GM18861 (cell line): ENCODE data around the gene ADCY4.

Experiments
- ATAC-seq: cut with Tn5 transposase; IDR thresholded peaks from one replicate; pipeline ENCODE4 v1.9.1; 2021; ENCODE audit not compliant: unreplicated experiment

Gene ADCY4

DNA sequence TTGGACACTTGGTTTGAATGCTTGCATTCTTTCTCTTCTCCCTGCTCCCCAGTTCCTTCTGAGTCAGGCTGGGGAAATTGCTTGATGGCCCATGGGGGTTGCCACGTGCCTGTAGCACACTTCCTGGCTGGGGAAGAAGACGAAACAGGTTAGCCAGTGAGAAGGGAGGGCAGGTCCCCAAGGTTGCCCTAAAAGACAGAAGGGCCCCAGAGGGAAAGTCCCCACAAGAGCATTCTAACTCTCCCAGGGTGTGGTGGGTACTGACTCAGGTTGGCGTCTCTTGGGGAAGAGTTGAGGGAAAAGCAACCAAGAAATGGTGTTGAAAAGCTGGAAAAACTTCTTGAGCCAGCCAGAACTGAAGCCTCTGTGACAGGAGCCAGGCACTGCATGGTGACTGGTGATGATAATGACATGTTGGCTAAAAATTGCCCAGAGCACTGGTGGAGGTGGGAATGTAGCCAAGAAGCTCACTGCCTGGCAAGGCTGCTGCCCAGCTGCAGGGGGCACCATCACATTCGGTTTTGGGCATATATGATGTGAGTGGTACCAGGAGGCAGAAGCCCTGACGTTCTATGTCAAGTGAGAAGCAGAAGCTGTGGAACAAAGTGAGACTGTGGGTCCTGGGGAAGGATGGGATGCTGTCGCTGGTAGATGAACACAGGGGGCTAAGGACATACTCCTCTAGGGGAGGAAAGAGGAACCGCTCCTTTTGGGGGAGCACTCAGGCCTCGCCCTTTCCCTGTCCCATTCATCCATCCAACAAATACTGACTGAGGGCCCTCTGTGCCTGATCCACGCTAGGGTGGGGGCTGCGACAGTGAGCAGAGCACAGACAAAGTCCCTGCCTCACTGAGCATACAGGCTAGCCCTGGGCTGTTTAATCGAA, 55.3 kb downstream of the ADCY4 start:
- peak; percentile 74 for ATAC-seq

DNA sequence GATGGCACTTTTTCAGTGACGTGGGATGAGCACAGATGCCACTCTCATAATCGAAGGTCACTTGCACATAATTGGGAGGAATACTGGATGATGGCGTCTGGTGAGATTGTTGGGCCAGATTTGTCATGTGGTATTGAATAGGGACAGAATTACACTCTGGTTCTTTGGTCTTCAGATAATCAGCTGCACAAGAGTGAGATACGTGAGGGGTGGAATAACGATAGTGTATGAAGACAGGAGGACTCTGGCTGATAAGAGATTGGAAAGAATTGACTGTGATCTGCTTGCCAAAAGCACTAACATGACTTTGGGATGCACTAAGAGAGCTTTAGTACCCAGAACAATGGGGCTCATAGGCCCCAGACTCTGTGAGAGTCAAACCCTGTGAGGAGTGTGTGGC, 56.4 kb downstream of the ADCY4 start:
- ATAC-seq, result no peak

- ATAC-seq, result no peak
Measured at GRCh38 chr14:24277606-24278321, 57.1 kb downstream of the ADCY4 start.

DNA sequence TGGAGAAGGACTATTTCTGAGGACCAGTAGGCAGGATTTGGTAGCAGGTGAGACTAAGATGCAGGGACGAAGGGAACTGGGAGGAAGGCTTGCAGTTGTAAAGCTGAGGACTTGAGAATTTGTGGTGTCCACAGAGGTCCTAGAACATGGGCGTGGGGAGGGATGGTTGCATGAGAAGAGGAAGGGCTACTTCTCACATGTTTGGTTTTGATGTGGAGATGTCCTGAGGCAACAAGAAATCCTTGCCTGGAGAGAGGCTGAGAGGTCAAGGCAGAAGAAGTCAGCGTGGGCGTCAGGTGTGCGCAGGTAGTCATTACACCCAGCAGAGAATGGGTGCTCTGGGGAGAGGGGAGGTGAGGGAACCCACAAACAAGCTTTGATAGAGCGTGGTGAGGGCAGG, 57.8 kb downstream of the ADCY4 start:
- ATAC-seq, result no peak

DNA sequence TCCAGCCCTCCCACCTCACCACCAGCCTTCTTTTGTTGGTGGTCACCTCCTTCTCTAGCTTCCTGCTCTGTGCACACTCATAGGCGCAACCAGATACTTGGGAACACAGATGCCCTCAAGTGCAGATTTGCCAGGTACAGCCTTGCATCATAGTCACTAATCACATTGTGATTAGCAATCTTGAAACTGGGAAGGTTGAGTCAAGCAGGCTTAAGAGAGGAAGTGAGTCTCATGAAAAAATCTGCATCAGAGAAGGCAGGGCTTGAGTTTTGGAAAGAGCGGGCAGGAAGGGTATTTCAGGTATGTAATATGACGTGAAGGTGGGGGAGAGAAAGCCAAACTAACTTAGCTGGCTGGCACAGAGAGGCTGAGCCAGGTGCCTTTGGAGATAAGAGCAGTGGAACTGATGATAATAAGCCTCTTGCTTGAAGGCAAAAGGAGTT, 60.7 kb downstream of the ADCY4 start:
- ATAC-seq, result peak; percentile 43

- no peak for ATAC-seq
Measured at GRCh38 chr14:24273422-24273998, 61.4 kb downstream of the ADCY4 start.

DNA sequence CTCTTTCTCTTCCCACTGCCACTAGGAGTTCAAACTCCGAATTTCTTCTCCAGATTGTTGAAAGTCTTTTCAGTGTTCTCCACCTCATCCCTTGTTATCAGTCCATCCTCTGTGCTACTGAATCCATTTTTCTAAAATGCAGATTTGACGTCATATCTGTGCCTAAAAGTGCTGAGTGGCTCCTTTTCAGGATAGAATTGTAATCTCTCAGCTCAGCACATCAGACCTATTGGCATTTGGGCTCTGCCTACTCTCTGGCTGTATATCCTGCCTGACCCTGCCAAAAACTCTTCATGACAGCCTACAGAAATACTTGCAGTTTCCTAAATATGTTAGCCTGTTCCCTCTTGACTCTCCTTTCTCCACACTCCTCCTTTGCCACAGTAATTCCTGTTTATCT, 62.4 kb downstream of the ADCY4 start:
- no peak for ATAC-seq

- no peak for ATAC-seq
Measured at GRCh38 chr14:24271834-24272263, 63.0 kb downstream of the ADCY4 start.

- ATAC-seq, result peak; percentile 71
Measured at GRCh38 chr14:24271134-24271833, 63.6 kb downstream of the ADCY4 start, which contains the start of gene RABGGTA. Gene RABGGTA, minus strand, starts transcription at chr14:24271597. Its CDS starts 482 bp downstream, at chr14:24271115.

DNA sequence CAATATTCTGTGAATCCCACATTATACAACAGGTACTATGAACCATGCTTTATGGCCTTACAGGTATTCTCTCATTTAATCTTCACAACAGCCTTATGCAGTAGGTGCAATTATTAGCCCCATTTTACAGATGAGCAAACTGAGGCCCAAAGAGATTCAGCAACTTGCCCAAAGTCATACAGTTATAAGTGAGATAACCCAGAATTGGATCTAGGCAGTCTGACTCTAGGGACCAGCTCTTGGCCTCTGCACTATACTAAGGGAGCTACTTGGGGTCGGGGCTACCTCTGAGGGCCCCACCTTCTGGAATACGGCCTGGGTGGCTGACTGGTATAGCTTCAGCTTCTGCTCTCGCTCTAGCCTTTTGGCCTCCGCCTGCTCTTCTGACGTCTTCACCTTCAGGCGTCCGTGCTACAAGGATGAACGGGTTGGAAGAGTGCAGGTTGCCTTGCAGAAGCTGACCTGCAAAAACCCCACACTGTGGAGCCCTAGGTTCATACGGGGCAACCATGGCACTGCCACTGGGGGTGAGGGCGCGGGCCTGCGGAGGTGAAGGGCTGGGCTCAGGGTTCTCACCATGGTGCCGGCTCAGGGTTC, 64.2 kb downstream of the ADCY4 start:
- no peak for ATAC-seq

DNA sequence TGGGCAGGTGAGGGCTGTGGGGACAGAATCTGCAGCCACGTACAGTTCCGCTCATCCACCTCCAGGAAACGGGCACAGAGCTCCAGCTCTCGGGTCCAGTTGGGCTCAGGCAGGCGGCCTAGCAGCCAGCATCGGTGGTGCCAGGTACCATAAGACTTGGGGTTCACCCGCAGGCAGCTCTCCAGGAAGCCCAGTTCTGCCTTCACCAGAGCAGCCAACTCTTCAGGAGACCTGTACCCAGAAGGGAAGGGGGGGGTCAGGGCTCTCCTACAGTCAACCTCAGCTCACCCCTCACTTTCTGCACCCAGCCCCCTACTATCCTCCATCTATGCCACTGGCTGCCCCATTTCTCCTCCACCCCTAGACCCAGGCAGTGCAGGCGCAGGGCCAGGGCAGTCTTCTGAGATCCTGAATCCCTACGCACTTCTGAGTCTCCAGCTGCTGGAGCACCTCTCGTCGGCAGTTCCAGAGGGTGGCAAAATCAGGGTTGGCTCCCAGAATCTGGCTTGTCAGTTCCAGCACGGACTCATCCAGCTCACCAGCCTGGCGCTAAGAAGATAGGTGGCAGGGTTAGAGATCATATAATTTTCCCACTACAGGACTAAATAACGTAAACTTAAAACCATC, 64.8 kb downstream of the ADCY4 start:
- no peak for ATAC-seq

DNA sequence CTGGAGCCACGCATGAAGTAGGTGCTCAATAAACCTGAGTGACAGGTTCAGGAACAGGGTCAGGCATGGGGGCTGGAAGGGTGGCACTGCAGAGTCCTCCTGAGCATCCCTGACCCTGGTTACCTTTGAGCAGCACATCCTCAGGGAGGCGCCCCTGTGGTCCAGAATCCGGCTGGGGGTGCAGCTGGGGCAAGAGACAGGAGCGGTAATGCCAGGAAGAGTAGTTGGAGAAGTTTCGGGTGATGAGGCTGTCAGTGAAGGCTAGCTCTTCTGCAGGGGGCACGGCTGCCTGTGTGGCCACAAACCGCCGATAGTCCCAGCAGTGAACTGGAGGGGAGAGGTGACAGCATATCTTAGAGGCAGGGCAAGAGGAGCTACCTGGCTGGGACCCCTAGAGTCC, 65.5 kb downstream of the ADCY4 start:
- ATAC-seq, result no peak
